Osteocyte (in vitro differentiated cells): ENCODE results near the gene GAS7. TPM values are rescaled to one million over a fixed set of nuclear protein-coding genes. Genes with fewer than 3 reads are reported as not detected.

Experiments used
- DNase-seq: peaks from one replicate; pipeline ENCODE4 v3.0.0; 2021; ENCODE audit warnings: mixed read lengths; ENCODE audit not compliant: unreplicated experiment; ENCODE audit errors: extremely low spot score
- H3K27ac Mint-ChIP-seq: one replicate; pipeline ENCODE4 v1.8.0; 2021; ENCODE audit warnings: mild to moderate bottlenecking, mixed read lengths; ENCODE audit not compliant: unreplicated experiment
- H3K27me3 Mint-ChIP-seq: one replicate; pipeline ENCODE4 v1.8.0; 2021; ENCODE audit warnings: mixed read lengths; ENCODE audit not compliant: unreplicated experiment
- H3K36me3 Mint-ChIP-seq: one replicate; pipeline ENCODE4 v1.8.0; 2021; ENCODE audit warnings: mixed read lengths; ENCODE audit not compliant: unreplicated experiment
- H3K4me1 Mint-ChIP-seq: one replicate; pipeline ENCODE4 v1.8.0; 2021; ENCODE audit warnings: mixed read lengths; ENCODE audit not compliant: unreplicated experiment
- H3K4me3 Mint-ChIP-seq: one replicate; pipeline ENCODE4 v1.8.0; 2021; ENCODE audit warnings: mild to moderate bottlenecking, moderate library complexity, mixed read lengths; ENCODE audit not compliant: unreplicated experiment
- H3K9me3 Mint-ChIP-seq: one replicate; pipeline ENCODE4 v1.8.0; 2021; ENCODE audit warnings: mixed read lengths; ENCODE audit not compliant: unreplicated experiment
- total RNA-seq: library from RNA; stranded (reverse); gene quantifications from 2 replicates; pipeline ENCODE4 v1.2.1, GENCODE V29; 2021
- TF ChIP-seq, protein P1 (sequence below): fragments of 200-600 bp; sonication (generic); IDR thresholded peaks from 2 replicates; pipeline ENCODE4 v1.5.0; 2021; ENCODE audit warnings: antibody characterized with exemption, mild to moderate bottlenecking, moderate library complexity

GAS7 gene
- total RNA-seq, 1 donor from 2014 or later = 18.1 TPM

DNA sequence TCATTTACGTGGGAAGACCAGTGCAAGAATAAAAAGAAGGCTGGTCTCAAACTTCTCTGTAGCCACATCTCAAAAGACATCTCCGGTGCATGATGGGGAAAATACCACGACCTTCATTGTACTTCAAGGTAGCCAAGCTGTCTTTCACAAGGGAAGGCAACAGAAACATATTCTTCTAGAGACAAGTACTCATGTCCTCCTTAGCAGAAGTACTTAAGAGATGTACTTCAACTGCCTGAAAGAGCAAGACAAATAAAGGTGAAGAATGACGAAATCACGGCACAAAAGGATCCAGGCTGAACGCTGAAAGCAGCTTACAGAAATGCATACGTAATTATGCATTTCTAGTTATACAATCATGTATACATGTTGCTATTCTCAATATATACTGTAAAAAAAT is 169.3 kb downstream of the GAS7 start:
- H3K36me3 Mint-ChIP-seq = no peaks in the 10 kb centered on the region
- H3K27ac Mint-ChIP-seq = no peak overlapping the region
- H3K9me3 Mint-ChIP-seq = no peaks in the 10 kb centered on the region
- no peak overlapping the region for H3K4me3 Mint-ChIP-seq
- TF ChIP-seq, protein P1, sequence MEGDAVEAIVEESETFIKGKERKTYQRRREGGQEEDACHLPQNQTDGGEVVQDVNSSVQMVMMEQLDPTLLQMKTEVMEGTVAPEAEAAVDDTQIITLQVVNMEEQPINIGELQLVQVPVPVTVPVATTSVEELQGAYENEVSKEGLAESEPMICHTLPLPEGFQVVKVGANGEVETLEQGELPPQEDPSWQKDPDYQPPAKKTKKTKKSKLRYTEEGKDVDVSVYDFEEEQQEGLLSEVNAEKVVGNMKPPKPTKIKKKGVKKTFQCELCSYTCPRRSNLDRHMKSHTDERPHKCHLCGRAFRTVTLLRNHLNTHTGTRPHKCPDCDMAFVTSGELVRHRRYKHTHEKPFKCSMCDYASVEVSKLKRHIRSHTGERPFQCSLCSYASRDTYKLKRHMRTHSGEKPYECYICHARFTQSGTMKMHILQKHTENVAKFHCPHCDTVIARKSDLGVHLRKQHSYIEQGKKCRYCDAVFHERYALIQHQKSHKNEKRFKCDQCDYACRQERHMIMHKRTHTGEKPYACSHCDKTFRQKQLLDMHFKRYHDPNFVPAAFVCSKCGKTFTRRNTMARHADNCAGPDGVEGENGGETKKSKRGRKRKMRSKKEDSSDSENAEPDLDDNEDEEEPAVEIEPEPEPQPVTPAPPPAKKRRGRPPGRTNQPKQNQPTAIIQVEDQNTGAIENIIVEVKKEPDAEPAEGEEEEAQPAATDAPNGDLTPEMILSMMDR = no peak
- H3K4me1 Mint-ChIP-seq = peaks cover 3% of the 10 kb centered on the region
- DNase-seq = no peak
- no peaks in the 10 kb centered on the region for H3K27me3 Mint-ChIP-seq

- H3K27ac Mint-ChIP-seq = no peak overlapping the region
- H3K4me3 Mint-ChIP-seq = no peak overlapping the region
- H3K4me1 Mint-ChIP-seq = peaks cover 9% of the 10 kb centered on the region
- no peaks in the 10 kb centered on the region for H3K27me3 Mint-ChIP-seq
- H3K9me3 Mint-ChIP-seq = no peaks in the 10 kb centered on the region
- H3K36me3 Mint-ChIP-seq = no peaks in the 10 kb centered on the region
- DNase-seq = no peak
- TF ChIP-seq, protein P1 = no peak
These were observed 172.2 kb downstream of the GAS7 start for GRCh38 chr17:10025976-10026901.

GRCh38 chr17:10025224-10025623 is 173.2 kb downstream of the GAS7 start:
- Mint-ChIP-seq H3K9me3 (no peaks in the 10 kb centered on the region), H3K27me3 (no peaks in the 10 kb centered on the region), H3K27ac (no peak overlapping the region), H3K4me1 (peaks cover 17% of the 10 kb centered on the region), H3K4me3 (no peak overlapping the region), H3K36me3 (no peaks in the 10 kb centered on the region)
- DNase-seq = no peak
- TF ChIP-seq, protein P1 = no peak

DNA sequence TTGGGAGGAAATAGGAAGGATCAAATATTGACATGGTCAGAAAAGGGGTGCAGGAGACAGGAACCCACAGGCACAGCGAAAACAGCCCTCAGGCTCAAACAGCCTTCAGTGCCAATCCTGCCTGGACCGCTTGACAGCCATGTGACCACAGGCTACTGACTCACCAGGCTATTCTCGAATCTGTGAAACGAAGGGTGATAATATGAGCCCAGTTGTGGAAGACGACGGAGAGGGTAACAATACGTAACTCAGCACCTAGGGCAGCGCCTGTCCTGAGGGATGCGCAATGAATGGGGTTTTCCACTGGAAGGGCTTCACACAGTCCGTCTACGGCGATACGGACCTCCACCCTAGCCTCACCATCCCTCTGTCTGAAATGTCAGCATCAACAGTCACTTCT is 176.0 kb downstream of the GAS7 start:
- TF ChIP-seq, protein P1 = no peak
- no peaks in the 10 kb centered on the region for H3K27me3 Mint-ChIP-seq
- H3K36me3 Mint-ChIP-seq = no peaks in the 10 kb centered on the region
- no peak overlapping the region for H3K4me3 Mint-ChIP-seq
- DNase-seq = no peak
- no peaks in the 10 kb centered on the region for H3K9me3 Mint-ChIP-seq
- peaks cover 21% of the 10 kb centered on the region for H3K4me1 Mint-ChIP-seq
- H3K27ac Mint-ChIP-seq = no peak overlapping the region

GRCh38 chr17:10021272-10021984 is 177.0 kb downstream of the GAS7 start:
- Mint-ChIP-seq H3K9me3 (no peaks in the 10 kb centered on the region), H3K27ac (no peak overlapping the region), H3K4me1 (peaks cover 21% of the 10 kb centered on the region), H3K27me3 (no peaks in the 10 kb centered on the region), H3K36me3 (no peaks in the 10 kb centered on the region), H3K4me3 (no peak overlapping the region)
- TF ChIP-seq, protein P1 = no peak
- no peak for DNase-seq
